ENCODE data around the gene LYRM1. TPM values are rescaled to one million over a fixed set of nuclear protein-coding genes. Genes with fewer than 3 reads are reported as not detected.

The LYRM1 gene
- total and polyA plus RNA-seq, 10 of the 15 experiments (the other 5 are each of a cell fraction or from before 2014, with no cell fraction given) = 18.4 to 54.4 (median 38.0) TPM

- Histone ChIP-seq H3K27me3 (replicated peaks in 1 of 2; ENCODE audit: control insufficient read depth in 2 of 2, insufficient read depth in 2 of 2, low read length in 1 of 2) (no peaks in the 10 kb centered on the region), H3K9ac (ENCODE audit: control insufficient read depth, insufficient read depth, low read length) (no peak overlapping the region), H3K36me3 (ENCODE audit: control insufficient read depth in 2 of 2, insufficient read depth in 2 of 2, low read length in 1 of 2) (peaks cover 0 to 7% of the 10 kb centered on the region in 2 experiments), H3K4me2 (ENCODE audit: control insufficient read depth, insufficient read depth) (no peak overlapping the region), H3K79me2 (ENCODE audit: control insufficient read depth, insufficient read depth, low read length) (peaks cover 3% of the 10 kb centered on the region), H3K9me3 (replicated peaks; ENCODE audit: control insufficient read depth, insufficient read depth, low read length) (no peaks in the 10 kb centered on the region), H3K27ac (ENCODE audit: control insufficient read depth, insufficient read depth) (no peak overlapping the region), H4K20me1 (ENCODE audit: control insufficient read depth, insufficient read depth) (no peaks in the 10 kb centered on the region), H3K4me1 (ENCODE audit: control insufficient read depth, insufficient read depth, low read length) (no peaks in the 10 kb centered on the region), H3K4me3 (no peak overlapping the region), H2AFZ (ENCODE audit: control insufficient read depth, low read depth, low read length) (no peak overlapping the region)
- in situ Hi-C loops (cut with MboI) (no loop called here), intact Hi-C loops (cut with micrococcal nuclease; ENCODE audit: unreplicated experiment) (loop anchor here (10.0 kb wide), 1 partner anchor 86 kb away; no protein-coding TSS in a partner anchor)
- ChIA-PET CTCF (no interaction called here), RAD21 (ENCODE audit: unreplicated experiment) (no interaction called here), SMC1A (ENCODE audit: uncharacterized antibody, unreplicated experiment) (no interaction called here), POLR2A (interaction anchor here (0.6 kb wide), 1 partner anchor 30 kb away, joined by 3 read pairs; no protein-coding TSS in a partner anchor)
- no peak for FAIRE-seq
- WGBS (ENCODE audit: insufficient coverage, insufficient replicate concordance, low lambda C conversion rate, missing lambda C conversion rate) = 91% methylated on average over 3 of the region's 3 CpGs
- ATAC-seq = no peak
- TF ChIP-seq IKZF2 (IDR thresholded peaks at IDR 0.05) = no peak
- TF ChIP-seq BRCA1 (IDR thresholded peaks at IDR 0.05; ENCODE audit: low read depth, low read length) = no peak
- no peak for TF ChIP-seq STAT1 (conservative IDR thresholded peaks at IDR 0.05)
- no peak for TF ChIP-seq EED (IDR thresholded peaks at IDR 0.05; ENCODE audit: low read depth)
- no peak for TF ChIP-seq GABPA (IDR thresholded peaks at IDR 0.05; ENCODE audit: low read depth)
- TF ChIP-seq ATF2 (IDR thresholded peaks at IDR 0.05; ENCODE audit: low read length) = no peak
- TF ChIP-seq CBX3 (IDR thresholded peaks at IDR 0.05; ENCODE audit: borderline replicate concordance, low read depth) = no peak
- TF ChIP-seq RELA (IDR thresholded peaks at IDR 0.05; ENCODE audit: borderline replicate concordance, partially characterized antibody) = no peak
- TF ChIP-seq CHD4 (IDR thresholded peaks at IDR 0.05) = no peak
- TF ChIP-seq REST (IDR thresholded peaks at IDR 0.05; ENCODE audit: low read depth, low read length) = no peak
- TF ChIP-seq NRF1 (conservative IDR thresholded peaks at IDR 0.05; ENCODE audit: low read depth, low read length) = no peak
- no peak for TF ChIP-seq CEBPB (IDR thresholded peaks at IDR 0.05; ENCODE audit: borderline replicate concordance in 1 of 2, low read depth in 2 of 2, low read length in 2 of 2)
- no peak for TF ChIP-seq NFYA (IDR thresholded peaks at IDR 0.05; ENCODE audit: borderline replicate concordance, low read depth, low read length)
- TF ChIP-seq CBX5 (IDR thresholded peaks at IDR 0.05; ENCODE audit: low read depth) = no peak
- no peak for TF ChIP-seq ZNF207 (IDR thresholded peaks at IDR 0.05; ENCODE audit: borderline replicate concordance)
- no peak for TF ChIP-seq ZSCAN29 (IDR thresholded peaks at IDR 0.05)
- no peak for TF ChIP-seq ZBTB11 (CRISPR knock-in tag; IDR thresholded peaks at IDR 0.05)
- no peak for TF ChIP-seq KLF5 (IDR thresholded peaks at IDR 0.05; ENCODE audit: partially characterized antibody)
- no peak for TF ChIP-seq SMARCA5 (IDR thresholded peaks at IDR 0.05)
- BruUV-seq (replicated peaks) = no TSS peak
- no peak for DNase-seq (ENCODE audit: low read depth, low spot score)
Observed at GRCh38 chr16:20859229-20859628, 41.3 kb upstream of the LYRM1 start.

Measured in GM12878 (cell line).